Measurements from ENCODE around the gene LRRTM1.

GRCh38 chr2:80312282-80312839 lies 7.8 kb upstream of the LRRTM1 start:
- TF ChIP-seq ZC3H10 (CRISPR knock-in tag; IDR thresholded peaks at IDR 0.05): no peak
- no peak for TF ChIP-seq ZNF8 (CRISPR knock-in tag; IDR thresholded peaks at IDR 0.05)
- TF ChIP-seq ZFP3 (CRISPR knock-in tag; IDR thresholded peaks at IDR 0.05): no peak
